ENCODE data around the gene INAVA. TPM values are rescaled to one million over a fixed set of nuclear protein-coding genes. Genes with fewer than 3 reads are reported as not detected.

Gene INAVA
- total and polyA plus RNA-seq, 2 experiments from 2014 or later, result 25.3 to 43.9 TPM

DNA sequence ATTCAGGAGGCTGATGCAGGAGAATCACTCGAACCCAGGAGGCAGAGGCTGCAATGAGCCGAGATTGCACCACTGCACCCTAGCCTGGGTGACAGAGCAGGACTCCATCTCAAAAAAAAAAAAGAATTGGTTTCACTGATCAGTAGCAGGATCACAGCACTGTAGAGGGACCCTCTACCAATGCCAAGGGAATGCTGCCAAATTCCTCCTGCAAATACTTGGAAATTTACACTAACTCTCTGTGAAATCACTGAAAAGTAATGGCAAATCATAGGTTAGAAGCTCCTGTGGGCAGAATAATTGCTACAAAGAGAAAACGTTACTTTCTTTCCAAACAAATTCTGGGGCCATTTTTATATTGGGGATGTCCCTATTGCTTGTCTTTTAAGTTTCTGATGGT is 28.6 kb upstream of the INAVA start (continued):
- TF ChIP-seq, protein P1, sequence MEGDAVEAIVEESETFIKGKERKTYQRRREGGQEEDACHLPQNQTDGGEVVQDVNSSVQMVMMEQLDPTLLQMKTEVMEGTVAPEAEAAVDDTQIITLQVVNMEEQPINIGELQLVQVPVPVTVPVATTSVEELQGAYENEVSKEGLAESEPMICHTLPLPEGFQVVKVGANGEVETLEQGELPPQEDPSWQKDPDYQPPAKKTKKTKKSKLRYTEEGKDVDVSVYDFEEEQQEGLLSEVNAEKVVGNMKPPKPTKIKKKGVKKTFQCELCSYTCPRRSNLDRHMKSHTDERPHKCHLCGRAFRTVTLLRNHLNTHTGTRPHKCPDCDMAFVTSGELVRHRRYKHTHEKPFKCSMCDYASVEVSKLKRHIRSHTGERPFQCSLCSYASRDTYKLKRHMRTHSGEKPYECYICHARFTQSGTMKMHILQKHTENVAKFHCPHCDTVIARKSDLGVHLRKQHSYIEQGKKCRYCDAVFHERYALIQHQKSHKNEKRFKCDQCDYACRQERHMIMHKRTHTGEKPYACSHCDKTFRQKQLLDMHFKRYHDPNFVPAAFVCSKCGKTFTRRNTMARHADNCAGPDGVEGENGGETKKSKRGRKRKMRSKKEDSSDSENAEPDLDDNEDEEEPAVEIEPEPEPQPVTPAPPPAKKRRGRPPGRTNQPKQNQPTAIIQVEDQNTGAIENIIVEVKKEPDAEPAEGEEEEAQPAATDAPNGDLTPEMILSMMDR (conservative IDR thresholded peaks at IDR 0.05; ENCODE audit: low read depth in 2 of 2), result no peak
- TF ChIP-seq, protein P2, sequence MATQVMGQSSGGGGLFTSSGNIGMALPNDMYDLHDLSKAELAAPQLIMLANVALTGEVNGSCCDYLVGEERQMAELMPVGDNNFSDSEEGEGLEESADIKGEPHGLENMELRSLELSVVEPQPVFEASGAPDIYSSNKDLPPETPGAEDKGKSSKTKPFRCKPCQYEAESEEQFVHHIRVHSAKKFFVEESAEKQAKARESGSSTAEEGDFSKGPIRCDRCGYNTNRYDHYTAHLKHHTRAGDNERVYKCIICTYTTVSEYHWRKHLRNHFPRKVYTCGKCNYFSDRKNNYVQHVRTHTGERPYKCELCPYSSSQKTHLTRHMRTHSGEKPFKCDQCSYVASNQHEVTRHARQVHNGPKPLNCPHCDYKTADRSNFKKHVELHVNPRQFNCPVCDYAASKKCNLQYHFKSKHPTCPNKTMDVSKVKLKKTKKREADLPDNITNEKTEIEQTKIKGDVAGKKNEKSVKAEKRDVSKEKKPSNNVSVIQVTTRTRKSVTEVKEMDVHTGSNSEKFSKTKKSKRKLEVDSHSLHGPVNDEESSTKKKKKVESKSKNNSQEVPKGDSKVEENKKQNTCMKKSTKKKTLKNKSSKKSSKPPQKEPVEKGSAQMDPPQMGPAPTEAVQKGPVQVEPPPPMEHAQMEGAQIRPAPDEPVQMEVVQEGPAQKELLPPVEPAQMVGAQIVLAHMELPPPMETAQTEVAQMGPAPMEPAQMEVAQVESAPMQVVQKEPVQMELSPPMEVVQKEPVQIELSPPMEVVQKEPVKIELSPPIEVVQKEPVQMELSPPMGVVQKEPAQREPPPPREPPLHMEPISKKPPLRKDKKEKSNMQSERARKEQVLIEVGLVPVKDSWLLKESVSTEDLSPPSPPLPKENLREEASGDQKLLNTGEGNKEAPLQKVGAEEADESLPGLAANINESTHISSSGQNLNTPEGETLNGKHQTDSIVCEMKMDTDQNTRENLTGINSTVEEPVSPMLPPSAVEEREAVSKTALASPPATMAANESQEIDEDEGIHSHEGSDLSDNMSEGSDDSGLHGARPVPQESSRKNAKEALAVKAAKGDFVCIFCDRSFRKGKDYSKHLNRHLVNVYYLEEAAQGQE (IDR thresholded peaks at IDR 0.05; ENCODE audit: unreplicated experiment), result no peak
- TF ChIP-seq EZH2phosphoT487 (IDR thresholded peaks at IDR 0.05; ENCODE audit: unreplicated experiment) (no peak), POLR2AphosphoS5 (IDR thresholded peaks at IDR 0.05; ENCODE audit: low read depth) (no peak), ZNF331 (CRISPR knock-in tag; IDR thresholded peaks at IDR 0.05; ENCODE audit: low read depth) (no peak), CREB1 (CRISPR knock-in tag; IDR thresholded peaks at IDR 0.05; ENCODE audit: low read depth) (no peak), STAT1 (IDR thresholded peaks at IDR 0.05; ENCODE audit: unreplicated experiment) (no peak), JUNB (IDR thresholded peaks at IDR 0.05; ENCODE audit: unreplicated experiment) (no peak), NANOG (IDR thresholded peaks at IDR 0.05; ENCODE audit: borderline replicate concordance) (no peak), EZH2 (IDR thresholded peaks at IDR 0.05; ENCODE audit: low read depth, unreplicated experiment) (no peak)
- TF ChIP-seq, protein P3, sequence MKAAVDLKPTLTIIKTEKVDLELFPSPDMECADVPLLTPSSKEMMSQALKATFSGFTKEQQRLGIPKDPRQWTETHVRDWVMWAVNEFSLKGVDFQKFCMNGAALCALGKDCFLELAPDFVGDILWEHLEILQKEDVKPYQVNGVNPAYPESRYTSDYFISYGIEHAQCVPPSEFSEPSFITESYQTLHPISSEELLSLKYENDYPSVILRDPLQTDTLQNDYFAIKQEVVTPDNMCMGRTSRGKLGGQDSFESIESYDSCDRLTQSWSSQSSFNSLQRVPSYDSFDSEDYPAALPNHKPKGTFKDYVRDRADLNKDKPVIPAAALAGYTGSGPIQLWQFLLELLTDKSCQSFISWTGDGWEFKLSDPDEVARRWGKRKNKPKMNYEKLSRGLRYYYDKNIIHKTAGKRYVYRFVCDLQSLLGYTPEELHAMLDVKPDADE (IDR thresholded peaks at IDR 0.05), result no peak

GRCh38 chr1:200866521-200866920 is 28.2 kb upstream of the INAVA start:
- no peaks in the 10 kb centered on the region for H3K9me3 Mint-ChIP-seq
- Histone ChIP-seq H3K4me2 (no peak overlapping the region), H3K79me2 (replicated peaks; ENCODE audit: insufficient read depth) (no peaks in the 10 kb centered on the region), H3K27me3 (ENCODE audit: insufficient read depth) (no peaks in the 10 kb centered on the region), H4K20me1 (replicated peaks; ENCODE audit: insufficient read depth) (no peaks in the 10 kb centered on the region), H3K36me3 (ENCODE audit: insufficient read depth) (no peaks in the 10 kb centered on the region), H3K9me2 (ENCODE audit: insufficient read depth) (no peaks in the 10 kb centered on the region), H3K27ac (ENCODE audit: low read depth) (no peak overlapping the region), H3K4me3 (no peak overlapping the region), H3F3A (replicated peaks; ENCODE audit: low read depth) (no peaks in the 10 kb centered on the region), H3K4me1 (ENCODE audit: insufficient read depth) (peaks cover 5% of the 10 kb centered on the region; the same call in 1 of the 2 replicates), H2AFZ (no peak overlapping the region)
- H3K27ac Mint-ChIP-seq, result no peak overlapping the region
- H3K27me3 Mint-ChIP-seq (ENCODE audit: insufficient read depth, low read depth, poor library complexity), result peaks cover 8% of the 10 kb centered on the region
- H3K4me1 Mint-ChIP-seq, result peaks cover 10% of the 10 kb centered on the region
- no peaks in the 10 kb centered on the region; the same call in 2 of the 3 replicates for H3K36me3 Mint-ChIP-seq (ENCODE audit: low read depth)
- H3K4me3 Mint-ChIP-seq, result no peak overlapping the region
- DNase-seq (ENCODE audit: low spot score) (no peak), ATAC-seq (peak; percentile 42)
- TF ChIP-seq, protein P3 (IDR thresholded peaks at IDR 0.05), result no peak
- TF ChIP-seq STAT1 (IDR thresholded peaks at IDR 0.05; ENCODE audit: unreplicated experiment) (no peak), POLR2AphosphoS5 (IDR thresholded peaks at IDR 0.05; ENCODE audit: low read depth) (no peak), ZNF331 (CRISPR knock-in tag; IDR thresholded peaks at IDR 0.05; ENCODE audit: low read depth) (no peak), CREB1 (CRISPR knock-in tag; IDR thresholded peaks at IDR 0.05; ENCODE audit: low read depth) (no peak)
